SK-N-MC (cell line): ENCODE results near the gene PGAM5.

ENCODE experiments used
- EZH2 ChIP-seq: fragments of 200-600 bp; sonication (generic); IDR thresholded peaks from one replicate; pipeline ENCODE4 v1.6.1; 2017; ENCODE audit warnings: antibody characterized with exemption
- FOXP2 ChIP-seq: optimal IDR thresholded peaks from 2 replicates; pipeline ENCODE3; 2011; ENCODE audit warnings: mild to moderate bottlenecking, moderate library complexity; ENCODE audit not compliant: insufficient read depth; ENCODE audit errors: extremely low read length, control extremely low read depth
- POLR2AphosphoS5 ChIP-seq: IDR thresholded peaks from 2 replicates; pipeline ENCODE4 v1.6.1; 2012; ENCODE audit warnings: mild to moderate bottlenecking, low read depth, low read length, borderline replicate concordance

DNA sequence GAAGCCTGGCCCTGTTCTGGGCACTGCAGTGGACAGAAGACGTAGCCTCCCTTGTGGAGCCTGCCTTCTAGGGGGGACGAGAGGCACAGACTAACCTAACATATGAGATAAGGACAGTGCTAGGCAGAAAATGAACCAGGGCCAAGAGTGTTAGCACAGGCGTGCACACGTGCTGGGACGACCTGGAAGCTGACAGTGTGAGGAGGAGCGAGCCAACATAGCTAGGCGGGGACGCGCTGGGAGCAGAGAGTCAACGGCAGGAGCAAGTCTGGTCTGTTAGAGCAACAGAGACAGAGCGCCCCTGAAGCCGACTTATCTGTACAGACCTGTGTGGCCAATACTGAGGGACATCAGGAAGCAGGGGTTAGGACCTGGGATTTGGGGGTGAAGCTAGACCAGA is 15.2 kb upstream of the PGAM5 start:
- no peak for TF ChIP-seq POLR2AphosphoS5
- no peak for TF ChIP-seq EZH2
- TF ChIP-seq FOXP2 = no peak
